ENCODE results near the gene AAK1.
A peak's percentile ranks its signal among the peaks of the same experiment; 100 is the strongest.
"Not testable (repeated sequence)": the region's sequence is repeated elsewhere in the genome, so short reads cannot be mapped to it uniquely, and the experiment has no call there.

AAK1 gene

GRCh38 chr2:69474688-69475087 is 168.9 kb downstream of the AAK1 start:
- no peak for DNase-seq

- DNase-seq: no peak
These were observed 171.7 kb downstream of the AAK1 start for GRCh38 chr2:69471793-69472192.

- no peak for DNase-seq
These were observed 172.6 kb downstream of the AAK1 start for GRCh38 chr2:69470911-69471310.

- peak; percentile 9 for DNase-seq
These were observed 173.8 kb downstream of the AAK1 start for GRCh38 chr2:69469784-69470183.

- no peak for DNase-seq
These were observed 174.2 kb downstream of the AAK1 start for GRCh38 chr2:69469375-69469774.

- peak; percentile 12 for DNase-seq
These were observed 176.8 kb downstream of the AAK1 start for GRCh38 chr2:69466728-69467127.

- DNase-seq: no peak
These were observed 177.8 kb downstream of the AAK1 start for GRCh38 chr2:69465513-69466456.

GRCh38 chr2:69464575-69464974 is 179.0 kb downstream of the AAK1 start:
- DNase-seq: peak; percentile 59

GRCh38 chr2:69462780-69463179 is 180.8 kb downstream of the AAK1 start:
- DNase-seq: no peak

GRCh38 chr2:69461404-69461803 is 182.1 kb downstream of the AAK1 start:
- no peak for DNase-seq

- DNase-seq: no peak
These were observed 183.6 kb downstream of the AAK1 start for GRCh38 chr2:69459936-69460335.

GRCh38 chr2:69456950-69457445 is 186.5 kb downstream of the AAK1 start:
- DNase-seq: no peak

- no peak for DNase-seq
These were observed 187.4 kb downstream of the AAK1 start for GRCh38 chr2:69456154-69456553.

GRCh38 chr2:69454976-69455375 is 188.6 kb downstream of the AAK1 start:
- DNase-seq: no peak

GRCh38 chr2:69453475-69454129 is 189.9 kb downstream of the AAK1 start:
- no peak for DNase-seq

- no peak for DNase-seq
These were observed 190.9 kb downstream of the AAK1 start for GRCh38 chr2:69452687-69453086.

GRCh38 chr2:69450735-69451416 is 192.7 kb downstream of the AAK1 start:
- no peak for DNase-seq

- DNase-seq: peak; percentile 39
These were observed 193.6 kb downstream of the AAK1 start for GRCh38 chr2:69449906-69450305.

GRCh38 chr2:69443673-69444072 is 199.9 kb downstream of the AAK1 start:
- not testable (repeated sequence) for DNase-seq

- not testable (repeated sequence) for DNase-seq
These were observed 204.0 kb downstream of the AAK1 start for GRCh38 chr2:69439499-69439898.

- no peak for DNase-seq
These were observed 205.0 kb downstream of the AAK1 start for GRCh38 chr2:69438580-69438979.

- no peak for DNase-seq
These were observed 205.8 kb downstream of the AAK1 start for GRCh38 chr2:69437751-69438154.
